Left ventricle myocardium inferior (tissue), 1 donor: ENCODE data around the gene TIAM2. TPM values are rescaled to one million over a fixed set of nuclear protein-coding genes. Genes with fewer than 3 reads are reported as not detected.

ENCODE experiments used
- DNase-seq: peaks from one replicate; pipeline ENCODE4 v3.0.0-alpha.2; 2020
- H3K27ac ChIP-seq: fragments of 200-600 bp; replicated peaks from 2 replicates; pipeline ENCODE4 v1.8.0; 2021
- H3K27me3 ChIP-seq: fragments of 200-600 bp; 2 replicates; pipeline ENCODE4 v1.8.0; 2021; ENCODE audit warnings: low read depth
- H3K36me3 ChIP-seq: fragments of 200-600 bp; 2 replicates; pipeline ENCODE4 v1.8.0; 2021
- H3K4me1 ChIP-seq: fragments of 200-600 bp; 2 replicates; pipeline ENCODE4 v1.8.0; 2021
- H3K4me3 ChIP-seq: fragments of 200-600 bp; 2 replicates; pipeline ENCODE4 v1.8.0; 2021; ENCODE audit warnings: mild to moderate bottlenecking, moderate library complexity
- H3K9me3 ChIP-seq: fragments of 200-600 bp; replicated peaks from 2 replicates; pipeline ENCODE4 v1.8.0; 2021
- intact Hi-C: fragments of 100-400 bp; cut with micrococcal nuclease; formaldehyde crosslinking; loops from one replicate; pipeline ENCODE4 v1.11.0; 2022
- total RNA-seq: library from RNA; stranded (reverse); fragmentation: NEBNext Ultra II Directional; extraction: Animal tissue kit (Norgen Biotek cat#: 25700); gene quantifications from one replicate; pipeline ENCODE4 v1.2.1, GENCODE V29; 2021
- TF ChIP-seq, protein P1 (sequence below): fragments of 200-600 bp; IDR thresholded peaks from 2 replicates; pipeline ENCODE4 v1.8.0; 2021; ENCODE audit warnings: antibody characterized with exemption, mild to moderate bottlenecking, borderline replicate concordance
- donor health status: DM: no; HTN: yes; CAD: no; lungs with severe emphysema.

TIAM2 gene
- total RNA-seq, 1 donor from 2014 or later: 12.0 TPM

DNA sequence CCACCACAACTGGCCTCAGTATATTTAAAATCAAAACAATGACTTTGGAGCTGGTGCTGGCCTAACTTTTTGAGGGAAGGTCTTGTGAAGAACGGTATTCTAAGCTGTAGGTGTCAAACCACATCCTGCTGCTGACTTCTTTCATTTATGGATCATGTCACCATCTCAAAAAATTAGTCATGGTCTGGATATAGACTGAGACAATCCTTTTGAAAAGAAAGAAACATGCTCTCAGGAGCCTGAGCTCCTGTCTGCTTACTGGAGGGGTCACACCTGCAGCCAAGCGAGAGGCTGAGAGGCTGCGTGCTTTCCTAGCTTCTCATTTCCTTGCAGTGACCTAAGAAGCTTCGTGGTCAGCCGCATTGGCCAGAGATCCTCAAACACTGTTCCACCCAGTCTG lies 55.2 kb downstream of the TIAM2 start:
- Histone ChIP-seq H3K27ac (no peak overlapping the region), H3K27me3 (peaks cover 4% of the 10 kb centered on the region), H3K36me3 (no peaks in the 10 kb centered on the region), H3K4me1 (no peaks in the 10 kb centered on the region), H3K9me3 (no peaks in the 10 kb centered on the region), H3K4me3 (no peak overlapping the region)
- no peak for DNase-seq
- TF ChIP-seq, protein P1, sequence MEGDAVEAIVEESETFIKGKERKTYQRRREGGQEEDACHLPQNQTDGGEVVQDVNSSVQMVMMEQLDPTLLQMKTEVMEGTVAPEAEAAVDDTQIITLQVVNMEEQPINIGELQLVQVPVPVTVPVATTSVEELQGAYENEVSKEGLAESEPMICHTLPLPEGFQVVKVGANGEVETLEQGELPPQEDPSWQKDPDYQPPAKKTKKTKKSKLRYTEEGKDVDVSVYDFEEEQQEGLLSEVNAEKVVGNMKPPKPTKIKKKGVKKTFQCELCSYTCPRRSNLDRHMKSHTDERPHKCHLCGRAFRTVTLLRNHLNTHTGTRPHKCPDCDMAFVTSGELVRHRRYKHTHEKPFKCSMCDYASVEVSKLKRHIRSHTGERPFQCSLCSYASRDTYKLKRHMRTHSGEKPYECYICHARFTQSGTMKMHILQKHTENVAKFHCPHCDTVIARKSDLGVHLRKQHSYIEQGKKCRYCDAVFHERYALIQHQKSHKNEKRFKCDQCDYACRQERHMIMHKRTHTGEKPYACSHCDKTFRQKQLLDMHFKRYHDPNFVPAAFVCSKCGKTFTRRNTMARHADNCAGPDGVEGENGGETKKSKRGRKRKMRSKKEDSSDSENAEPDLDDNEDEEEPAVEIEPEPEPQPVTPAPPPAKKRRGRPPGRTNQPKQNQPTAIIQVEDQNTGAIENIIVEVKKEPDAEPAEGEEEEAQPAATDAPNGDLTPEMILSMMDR: no peak
- intact Hi-C loops: no loop called here

DNA sequence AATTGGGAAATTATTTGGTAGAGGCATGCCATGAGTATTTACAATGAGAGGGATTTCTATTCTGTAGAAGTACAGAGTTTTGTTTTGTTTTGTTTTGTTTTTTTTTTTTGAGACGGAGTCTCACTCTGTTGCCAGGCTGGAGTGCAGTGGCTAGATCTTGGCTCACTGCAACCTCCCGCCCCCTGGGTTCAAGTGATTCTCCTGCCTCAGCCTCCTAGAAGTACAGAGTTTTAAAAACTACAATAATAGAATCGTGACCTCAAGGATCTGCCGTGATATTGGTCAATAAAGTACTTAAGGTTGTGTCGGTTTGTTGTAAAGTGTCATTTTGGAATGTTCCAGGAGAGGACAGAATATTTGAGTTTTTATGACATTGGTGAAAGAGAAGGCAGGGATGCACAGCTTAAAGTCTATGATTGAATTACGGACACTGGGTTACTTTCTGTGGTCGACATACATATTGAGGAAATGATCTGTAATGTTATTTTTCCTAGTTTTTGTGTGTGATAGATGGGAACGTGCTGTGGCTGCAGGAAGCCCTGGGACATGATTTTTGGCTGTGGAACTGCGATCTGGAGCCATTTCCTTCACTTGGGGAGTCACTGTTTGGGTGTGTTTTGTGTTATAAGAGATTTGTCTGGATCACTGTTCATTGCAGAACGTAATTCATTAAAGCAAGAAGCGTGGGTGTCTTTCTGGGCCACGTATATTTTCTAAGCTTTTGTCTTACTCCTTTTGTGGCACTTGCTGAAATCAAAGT lies 59.6 kb downstream of the TIAM2 start:
- Histone ChIP-seq H3K27me3 (no peaks in the 10 kb centered on the region), H3K36me3 (no peaks in the 10 kb centered on the region), H3K9me3 (no peaks in the 10 kb centered on the region), H3K4me1 (no peaks in the 10 kb centered on the region), H3K4me3 (no peak overlapping the region), H3K27ac (no peak overlapping the region)
- TF ChIP-seq, protein P1: no peak
- intact Hi-C loops: no loop called here
- DNase-seq: no peak

GRCh38 chr6:155055729-155056128 lies 60.6 kb downstream of the TIAM2 start:
- intact Hi-C loops: no loop called here
- Histone ChIP-seq H3K9me3 (peaks cover under 1% of the 10 kb centered on the region), H3K27ac (no peak overlapping the region), H3K4me1 (no peaks in the 10 kb centered on the region), H3K27me3 (no peaks in the 10 kb centered on the region), H3K36me3 (no peaks in the 10 kb centered on the region), H3K4me3 (no peak overlapping the region)
- TF ChIP-seq, protein P1: no peak
- no peak for DNase-seq

DNA sequence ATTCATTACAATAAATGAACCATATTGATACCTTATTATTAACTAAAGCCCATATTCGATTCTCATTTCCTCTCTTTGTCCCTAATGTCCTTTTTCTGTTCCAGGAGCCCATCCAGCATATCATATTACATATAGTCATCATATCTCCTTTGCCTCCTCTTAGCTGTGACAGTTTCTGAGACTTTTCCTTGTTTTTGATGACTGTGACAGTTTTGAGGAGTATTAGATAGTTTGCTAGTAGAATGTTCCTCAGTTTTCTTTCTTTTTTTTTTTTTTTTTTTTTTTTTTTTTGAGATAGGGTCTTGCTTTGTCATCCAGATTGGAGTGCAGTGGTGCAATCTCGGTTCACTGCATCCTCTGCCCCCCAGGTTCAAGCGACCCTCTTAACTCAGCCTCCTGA lies 61.6 kb downstream of the TIAM2 start:
- Histone ChIP-seq H3K36me3 (no peaks in the 10 kb centered on the region), H3K4me3 (no peak overlapping the region), H3K27ac (no peak overlapping the region), H3K9me3 (peaks cover 4% of the 10 kb centered on the region), H3K4me1 (no peaks in the 10 kb centered on the region), H3K27me3 (no peaks in the 10 kb centered on the region)
- TF ChIP-seq, protein P1: no peak
- intact Hi-C loops: no loop called here
- no peak for DNase-seq

DNA sequence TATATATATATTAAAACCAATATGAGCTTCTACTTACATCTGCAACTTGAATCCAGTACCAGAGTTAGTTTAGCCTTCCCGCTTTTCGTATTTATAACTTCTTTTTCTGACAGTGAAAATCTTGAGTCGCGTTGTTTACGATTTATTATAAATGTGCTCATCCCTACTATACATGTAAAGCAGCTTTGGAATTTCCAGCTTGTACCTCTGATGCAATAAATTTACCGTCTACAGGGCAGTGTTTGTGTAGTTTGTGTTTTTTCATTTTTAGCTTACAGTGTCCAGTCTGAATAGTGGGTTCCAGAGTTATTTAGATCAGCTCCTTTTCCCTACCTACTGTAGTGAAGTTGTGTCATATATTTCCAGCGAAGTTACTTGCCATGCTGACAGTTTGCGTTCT lies 66.3 kb downstream of the TIAM2 start:
- DNase-seq: no peak
- TF ChIP-seq, protein P1: no peak
- Histone ChIP-seq H3K36me3 (no peaks in the 10 kb centered on the region), H3K27me3 (no peaks in the 10 kb centered on the region), H3K4me1 (no peaks in the 10 kb centered on the region), H3K4me3 (no peak overlapping the region), H3K27ac (no peak overlapping the region), H3K9me3 (peaks cover 7% of the 10 kb centered on the region)
- intact Hi-C loops: no loop called here
